Stimulated activated CD8-positive, alpha-beta memory T cell treated with anti-CD3 and anti-CD28 coated beads, Interleukin-15, amount 100 ng/mL, for 48 hours (primary cell): Measurements from ENCODE around the gene DOK4.

ENCODE experiments used
- DNase-seq, 2 donors: peaks; one replicate each; pipeline ENCODE4 v3.0.0-alpha.2; 2020; ENCODE audit warnings: low read depth in 2 of 2

The DOK4 gene

GRCh38 chr16:57519796-57520360 lies 33.6 kb upstream of the DOK4 start:
- DNase-seq = peak; percentile 62 to 63

DNA sequence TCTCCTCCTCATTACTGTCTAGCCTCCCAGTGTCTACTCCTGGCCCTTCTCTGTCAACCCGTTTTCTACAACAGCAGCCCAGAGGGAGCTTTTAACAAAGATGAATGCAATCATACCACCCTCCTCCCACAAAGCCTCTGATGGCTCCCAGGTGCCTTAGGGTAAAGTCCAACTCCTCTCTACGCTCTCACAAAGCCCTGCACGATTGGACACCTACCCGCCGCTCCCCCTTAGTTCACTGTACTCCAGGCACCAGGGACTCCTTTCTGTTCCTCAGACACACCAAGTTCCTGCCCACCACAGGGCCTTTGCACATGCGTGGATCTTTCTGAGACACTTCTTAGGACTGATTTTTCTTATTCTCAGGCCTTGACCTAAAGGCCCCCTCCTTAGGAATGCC lies 32.6 kb upstream of the DOK4 start:
- no peak for DNase-seq

- DNase-seq = no peak
Observed at GRCh38 chr16:57518520-57518919, 32.2 kb upstream of the DOK4 start.

GRCh38 chr16:57517397-57518367 lies 31.4 kb upstream of the DOK4 start:
- no peak for DNase-seq

DNA sequence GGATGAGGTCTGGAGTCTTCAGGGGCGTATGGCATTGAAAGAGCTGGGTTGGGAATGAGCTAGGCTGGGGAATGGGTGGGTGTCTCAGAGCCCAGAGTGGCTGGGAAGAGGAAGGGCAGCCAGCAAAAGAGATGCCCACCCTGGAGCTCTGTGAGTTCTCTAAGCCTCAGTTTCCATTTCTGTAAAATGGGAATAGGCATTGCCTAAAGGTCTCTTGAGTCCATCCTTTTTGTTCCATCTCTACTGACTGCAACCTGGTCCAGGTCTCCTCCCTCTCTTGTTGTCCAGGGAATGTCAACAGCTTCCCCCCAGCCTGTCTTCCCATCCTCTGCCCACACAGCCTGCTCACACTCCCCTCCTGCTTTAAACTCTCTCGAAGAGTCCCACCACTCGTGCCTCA lies 30.5 kb upstream of the DOK4 start:
- no peak for DNase-seq

DNA sequence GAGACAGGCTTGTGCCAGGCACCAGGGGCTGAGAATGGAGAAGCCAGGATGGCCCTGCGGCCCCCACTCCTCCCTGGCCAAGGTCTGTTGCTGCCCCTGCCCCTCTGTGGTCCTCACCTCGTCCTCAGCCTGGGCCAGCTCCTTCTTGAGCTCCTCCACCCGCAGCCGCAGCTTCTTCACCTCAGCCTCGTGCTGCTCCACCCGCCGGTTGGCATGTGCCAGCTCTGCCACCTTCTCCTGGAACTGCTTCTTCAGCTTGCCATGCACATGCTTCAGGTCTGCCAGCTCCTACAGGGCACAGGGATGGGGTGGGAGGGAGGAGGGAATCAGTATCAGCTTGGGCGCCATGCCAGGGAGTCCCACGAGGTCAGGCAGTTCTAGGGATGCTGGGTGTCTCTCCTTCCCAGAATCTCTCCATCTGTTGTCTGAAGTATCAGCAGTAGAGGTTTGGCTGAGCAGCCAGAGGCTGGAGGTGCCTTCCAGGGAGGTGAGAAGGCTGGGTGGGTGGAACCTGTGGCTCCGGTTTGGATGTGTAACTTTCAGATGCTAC lies 30.0 kb upstream of the DOK4 start:
- DNase-seq = no peak

DNA sequence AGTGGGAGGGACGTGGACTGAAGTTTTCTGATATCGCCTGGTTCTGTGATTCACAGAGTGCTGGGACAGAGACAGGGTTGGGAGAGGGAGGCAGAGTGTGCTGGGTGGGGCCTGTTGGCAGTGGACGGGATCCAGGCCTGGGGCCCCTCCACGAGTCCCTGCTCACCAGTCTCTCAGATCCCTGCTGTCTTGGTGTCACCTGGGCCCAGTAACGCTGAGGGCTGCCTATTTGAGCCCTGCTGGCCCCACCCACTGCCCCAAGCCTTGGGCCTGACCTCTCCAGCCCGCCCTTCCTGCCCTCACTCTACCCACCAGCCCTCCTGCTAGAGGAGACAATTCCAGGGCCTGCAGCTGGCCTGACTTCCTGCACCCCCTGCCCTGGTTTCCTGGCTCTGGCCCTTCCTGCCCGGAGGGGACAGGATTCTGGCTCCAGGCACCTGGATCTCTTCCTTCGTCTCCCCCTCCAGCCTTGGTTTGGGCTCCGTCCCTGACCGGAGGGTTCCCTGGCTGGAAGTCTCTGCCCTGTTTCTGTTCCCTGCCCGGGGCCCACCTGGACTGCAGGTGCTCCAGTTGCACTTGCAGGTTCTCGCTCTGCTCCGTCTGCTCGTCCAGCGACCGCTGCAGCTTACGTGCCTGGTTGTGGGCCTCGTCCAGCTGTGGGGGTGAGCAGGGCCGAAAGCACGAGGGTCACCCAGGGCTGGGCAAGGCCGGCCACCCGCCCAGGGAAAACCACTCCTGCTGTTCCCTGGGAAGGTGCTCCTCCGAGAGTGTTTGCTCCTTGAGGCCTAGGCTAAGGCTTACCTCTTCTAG lies 28.7 kb upstream of the DOK4 start:
- no peak for DNase-seq

DNA sequence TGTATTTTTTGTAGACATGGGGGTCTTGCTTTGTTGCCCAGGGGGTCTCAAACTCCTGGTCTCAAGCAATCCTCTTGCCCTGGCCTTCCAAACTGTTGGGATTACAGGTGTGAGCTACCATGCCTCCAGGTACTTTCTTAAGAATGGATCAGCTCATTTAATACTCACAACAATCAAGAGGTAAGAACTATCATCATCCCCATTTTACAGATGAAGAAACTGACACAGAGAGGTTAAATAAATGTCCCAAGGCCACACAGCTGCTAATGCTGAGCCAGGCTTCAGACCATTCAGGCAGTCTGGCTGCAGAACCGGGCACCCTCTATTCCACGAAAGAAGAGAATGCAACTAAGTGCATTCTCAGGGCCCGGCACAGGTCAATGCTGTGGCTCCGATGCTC lies 28.1 kb upstream of the DOK4 start:
- DNase-seq = no peak

DNA sequence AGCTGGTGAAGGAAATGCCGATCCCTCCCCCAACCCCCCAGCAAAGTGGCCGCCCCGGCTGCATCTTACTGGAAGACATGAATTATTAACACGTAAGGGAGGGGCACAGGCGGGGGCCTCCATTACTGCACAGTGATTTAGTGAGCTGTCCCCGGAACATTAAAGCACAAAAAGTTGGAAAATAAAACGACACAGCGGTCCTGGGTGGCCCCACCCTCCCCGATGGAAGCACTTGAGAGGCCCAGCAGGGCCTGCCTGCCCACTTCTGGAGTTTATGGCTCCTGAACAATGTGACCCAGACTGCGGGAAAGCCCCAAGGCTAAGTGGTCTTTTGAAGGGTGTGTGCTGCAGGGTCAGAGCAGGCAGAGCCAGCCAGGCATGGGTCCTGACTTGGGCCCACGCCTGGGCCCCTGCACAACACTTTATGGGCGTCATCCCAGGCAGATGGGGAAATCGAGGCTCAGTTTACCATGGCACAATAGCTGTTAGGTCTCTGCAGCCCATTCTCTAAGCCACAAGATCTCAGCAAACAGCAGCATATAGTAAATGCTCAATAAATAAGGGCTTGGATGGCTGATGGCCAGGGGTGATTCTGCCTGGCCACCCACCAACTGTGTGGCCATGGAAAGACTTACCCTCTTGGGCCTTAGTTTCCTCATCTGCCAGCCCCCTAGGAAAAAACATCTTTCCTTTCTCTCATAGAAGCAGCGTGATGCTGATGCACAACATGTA lies 27.2 kb upstream of the DOK4 start:
- no peak for DNase-seq

- DNase-seq = no peak
Observed at GRCh38 chr16:57512296-57513001, 26.2 kb upstream of the DOK4 start.

DNA sequence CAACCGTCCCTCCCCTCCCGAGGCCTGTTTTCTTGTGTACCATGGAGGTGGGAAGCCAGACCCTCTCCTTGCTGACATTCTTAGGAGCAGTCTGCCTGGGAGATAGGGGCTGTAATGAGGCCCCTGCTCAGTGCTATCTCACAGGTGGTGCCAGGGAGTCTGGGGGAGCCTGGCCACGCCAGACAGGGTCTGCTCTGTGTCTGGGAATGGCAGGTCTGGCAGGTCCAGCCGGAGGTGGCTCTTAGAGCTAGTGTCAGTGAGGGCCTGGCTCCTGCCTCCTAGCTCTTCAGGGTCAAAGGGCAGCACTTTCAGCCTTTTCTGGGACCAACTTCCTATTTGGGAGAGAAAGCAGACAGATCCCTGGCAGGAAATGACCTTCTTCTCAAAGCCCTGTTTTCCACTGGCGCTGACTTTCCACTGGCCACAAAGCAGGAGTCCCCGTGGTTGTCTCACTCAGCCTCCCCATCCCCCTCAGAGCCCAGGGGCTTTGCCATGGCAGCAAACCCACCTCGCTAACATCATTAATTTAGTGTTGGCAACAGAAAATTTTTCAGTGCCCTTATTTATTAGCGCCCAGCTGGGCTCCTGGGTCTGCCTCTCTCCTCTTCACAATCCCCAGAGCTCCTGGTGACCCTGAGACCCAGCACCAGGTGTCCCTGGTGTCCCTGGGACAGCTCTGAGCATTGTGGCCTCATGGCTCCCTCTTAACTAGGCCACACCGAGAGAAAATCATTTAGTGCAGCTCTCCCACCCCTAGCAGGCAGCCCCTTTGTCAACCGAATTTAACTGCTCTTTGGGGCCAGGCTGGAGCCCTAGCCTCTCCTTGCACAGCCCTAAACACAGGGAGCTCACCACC lies 24.0 kb upstream of the DOK4 start:
- DNase-seq = no peak

DNA sequence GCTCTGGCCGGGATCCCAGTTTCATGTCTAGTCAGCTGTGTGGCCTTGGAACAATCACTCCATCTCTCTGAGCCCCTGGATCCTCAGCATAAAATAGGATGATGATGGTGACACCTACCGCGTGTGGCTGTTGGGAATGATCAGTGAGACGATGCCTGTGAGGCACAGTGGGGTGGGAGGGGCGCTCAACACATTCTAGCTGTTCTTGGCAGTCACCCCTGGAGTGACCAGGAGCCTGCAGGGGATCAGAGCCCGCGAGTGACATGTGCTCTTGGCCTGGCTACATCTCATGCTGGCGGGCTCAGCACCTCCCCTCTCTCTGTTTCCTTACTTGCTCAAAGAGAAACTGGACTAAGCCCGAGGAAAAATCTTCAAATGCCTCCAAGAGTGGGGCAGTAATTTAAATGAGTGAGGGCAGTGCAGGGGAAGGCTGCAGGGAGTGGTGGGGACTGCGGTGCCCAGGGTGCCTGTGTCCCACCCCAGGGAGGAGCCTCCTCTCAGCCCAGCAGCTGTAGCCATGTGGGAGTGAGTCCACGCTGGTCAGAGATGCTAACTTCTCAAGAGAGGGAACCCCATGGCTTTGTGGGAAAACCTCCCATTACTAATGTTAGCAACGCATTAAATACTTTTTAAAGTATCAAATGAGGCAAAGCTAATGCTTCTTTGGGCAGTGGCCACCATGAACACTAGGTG lies 23.1 kb upstream of the DOK4 start:
- DNase-seq = no peak

DNA sequence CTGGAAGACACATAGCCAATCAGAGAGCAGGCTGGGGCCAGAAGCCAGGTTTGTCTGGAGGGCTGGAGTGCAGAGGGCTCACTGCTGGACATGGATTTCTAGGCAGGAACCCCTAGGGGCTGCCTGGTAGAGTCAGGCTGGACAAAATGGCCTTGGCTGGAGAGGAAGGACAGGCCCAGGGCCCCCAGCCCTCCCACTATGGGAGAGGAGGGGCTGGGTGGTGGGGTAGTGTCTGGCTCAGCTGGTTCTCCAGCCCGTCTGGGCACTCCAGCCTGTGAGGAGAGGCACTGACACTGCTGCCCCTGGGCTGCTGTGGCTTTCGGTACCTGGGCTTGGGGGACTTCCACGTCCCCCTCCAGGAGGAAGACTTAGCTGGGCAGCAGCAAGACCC lies 21.7 kb upstream of the DOK4 start:
- DNase-seq = no peak

DNA sequence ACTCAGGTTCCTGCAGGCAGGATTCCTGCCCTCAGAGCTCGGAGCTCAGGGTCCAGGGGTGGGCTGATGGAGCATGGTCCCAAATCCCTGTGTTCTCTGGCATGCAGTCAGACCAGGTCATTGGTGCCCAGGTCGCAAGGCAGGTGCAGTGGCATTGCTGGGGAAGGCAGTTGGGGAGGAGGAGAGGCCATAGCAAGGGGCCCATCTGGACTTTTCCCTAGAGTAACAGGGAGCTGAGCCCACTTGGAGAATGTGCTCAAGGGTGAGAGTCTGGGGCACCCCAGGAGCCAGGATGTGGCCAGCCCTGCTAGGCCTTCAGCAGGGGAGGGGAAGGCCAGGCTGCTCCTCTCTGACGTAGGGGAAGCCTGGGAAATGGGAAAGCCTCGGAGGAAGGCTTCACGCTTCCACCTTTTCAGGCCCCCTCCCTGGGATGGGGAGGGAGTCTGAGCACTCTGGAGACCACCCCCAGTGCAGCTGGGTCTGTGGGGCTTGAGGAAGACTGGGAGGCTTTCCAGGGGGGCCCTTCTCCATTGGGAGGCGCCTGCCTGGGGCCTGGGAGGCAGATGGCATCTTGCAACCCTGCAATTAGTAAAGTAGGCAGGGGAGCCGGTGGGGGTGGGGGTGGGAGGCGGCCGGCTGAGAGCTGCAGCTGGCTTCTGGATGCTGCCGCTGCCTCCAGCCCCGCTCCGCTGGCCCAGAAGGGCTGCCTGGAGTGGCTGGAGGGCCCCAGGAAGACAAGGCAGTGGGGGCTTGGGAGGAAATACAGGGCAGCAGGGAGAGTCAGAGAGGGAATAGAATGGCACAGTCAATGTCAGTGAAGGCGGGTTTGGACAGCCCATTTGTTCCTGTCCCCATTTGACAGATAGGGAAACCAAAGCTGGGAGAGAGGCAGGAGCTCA lies 21.1 kb upstream of the DOK4 start:
- no peak for DNase-seq

DNA sequence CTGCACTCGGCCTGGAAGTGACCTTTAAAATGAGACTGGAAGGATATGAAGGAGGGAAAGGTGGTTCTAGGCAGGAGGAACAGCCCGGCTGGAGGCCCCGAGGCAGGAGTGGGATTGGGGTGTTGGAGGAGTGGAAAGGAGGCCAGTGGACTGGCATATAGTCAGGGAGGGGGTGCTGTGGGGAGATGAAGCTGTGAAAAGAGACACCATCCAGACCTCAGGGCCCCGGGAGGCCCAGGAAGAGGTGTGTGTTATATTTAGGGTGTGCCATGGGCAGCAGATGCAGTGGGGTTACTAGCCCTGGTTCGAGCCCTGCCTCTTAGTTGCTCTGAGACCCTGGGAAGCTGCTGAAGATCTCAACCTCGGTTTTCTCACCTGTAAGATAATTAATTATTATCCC lies 18.9 kb upstream of the DOK4 start:
- no peak for DNase-seq

- DNase-seq = no peak
Observed at GRCh38 chr16:57504491-57504890, 18.2 kb upstream of the DOK4 start.

GRCh38 chr16:57504001-57504400 lies 17.7 kb upstream of the DOK4 start:
- no peak for DNase-seq

GRCh38 chr16:57503366-57503765 lies 17.1 kb upstream of the DOK4 start:
- DNase-seq = no peak
